PC-3 (cell line): ENCODE results near the gene VASH1.

Experiments used
- EZH2 ChIP-seq: fragments of 300-600 bp; sonication (generic); IDR thresholded peaks from one replicate; pipeline ENCODE4 v1.6.1; 2017; ENCODE audit warnings: antibody characterized with exemption, mild to moderate bottlenecking, low read length; ENCODE audit not compliant: unreplicated experiment
- TF ChIP-seq, protein P1 (sequence below): fragments of 300-600 bp; sonication (generic); conservative IDR thresholded peaks from 2 replicates; pipeline ENCODE4 v1.5.1; 2017; ENCODE audit warnings: antibody characterized with exemption, low read depth, mild to moderate bottlenecking, low read length

DNA sequence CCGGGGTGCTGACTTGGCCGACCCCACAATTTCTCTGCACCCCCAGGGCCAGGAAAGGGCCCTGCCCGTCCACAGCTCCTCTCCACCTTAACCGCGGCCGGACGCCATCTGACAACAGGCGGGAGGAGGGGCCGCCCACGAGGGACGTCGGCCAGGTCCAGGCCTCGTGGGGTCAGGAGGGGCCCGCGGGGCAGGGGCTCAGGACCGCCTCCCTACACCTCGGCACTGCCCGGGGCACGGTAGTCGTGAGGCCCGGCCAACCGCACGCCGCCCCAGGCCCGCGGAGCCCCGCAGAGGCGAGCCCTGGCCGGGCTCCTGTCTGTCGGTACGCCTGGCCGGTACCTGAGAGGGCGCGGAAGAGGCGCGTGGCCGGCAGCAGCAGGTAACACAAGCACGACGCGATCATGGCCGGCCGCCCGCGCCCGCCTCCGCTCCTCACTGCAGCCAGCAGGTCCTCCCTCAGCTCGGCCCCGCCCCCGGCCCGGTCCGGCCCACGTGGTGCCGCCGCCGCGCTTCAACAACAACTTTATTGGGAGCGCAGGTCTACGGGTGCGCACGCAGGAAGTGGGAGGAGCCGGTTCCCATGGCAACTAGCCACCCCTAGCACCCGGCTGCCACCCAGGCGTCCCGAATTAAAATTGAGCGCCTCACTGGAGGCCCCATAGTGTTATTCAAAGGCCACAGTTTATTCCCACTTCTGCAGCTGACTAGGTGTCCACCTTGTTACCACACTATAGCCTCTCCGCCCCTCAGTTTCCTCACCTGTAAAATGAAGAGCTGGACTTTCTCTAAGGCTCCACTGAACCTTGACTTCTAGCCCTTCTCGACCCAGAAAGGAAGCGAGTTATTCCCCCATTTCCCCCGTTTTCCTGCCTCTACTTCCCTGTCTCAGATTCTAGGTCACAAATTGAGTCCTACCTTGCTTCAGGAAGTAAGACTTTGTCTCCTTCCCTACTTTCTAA, 51.4 kb downstream of the VASH1 start, which contains the start of gene ANGEL1:
- TF ChIP-seq, protein P1, sequence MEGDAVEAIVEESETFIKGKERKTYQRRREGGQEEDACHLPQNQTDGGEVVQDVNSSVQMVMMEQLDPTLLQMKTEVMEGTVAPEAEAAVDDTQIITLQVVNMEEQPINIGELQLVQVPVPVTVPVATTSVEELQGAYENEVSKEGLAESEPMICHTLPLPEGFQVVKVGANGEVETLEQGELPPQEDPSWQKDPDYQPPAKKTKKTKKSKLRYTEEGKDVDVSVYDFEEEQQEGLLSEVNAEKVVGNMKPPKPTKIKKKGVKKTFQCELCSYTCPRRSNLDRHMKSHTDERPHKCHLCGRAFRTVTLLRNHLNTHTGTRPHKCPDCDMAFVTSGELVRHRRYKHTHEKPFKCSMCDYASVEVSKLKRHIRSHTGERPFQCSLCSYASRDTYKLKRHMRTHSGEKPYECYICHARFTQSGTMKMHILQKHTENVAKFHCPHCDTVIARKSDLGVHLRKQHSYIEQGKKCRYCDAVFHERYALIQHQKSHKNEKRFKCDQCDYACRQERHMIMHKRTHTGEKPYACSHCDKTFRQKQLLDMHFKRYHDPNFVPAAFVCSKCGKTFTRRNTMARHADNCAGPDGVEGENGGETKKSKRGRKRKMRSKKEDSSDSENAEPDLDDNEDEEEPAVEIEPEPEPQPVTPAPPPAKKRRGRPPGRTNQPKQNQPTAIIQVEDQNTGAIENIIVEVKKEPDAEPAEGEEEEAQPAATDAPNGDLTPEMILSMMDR, result no peak
- TF ChIP-seq EZH2, result no peak
